ENCODE measurements around the gene TXNDC2. TPM values are rescaled to one million over a fixed set of nuclear protein-coding genes. Genes with fewer than 3 reads are reported as not detected.

The TXNDC2 gene
- total RNA-seq, 1 donor: under 0.01 TPM

DNA sequence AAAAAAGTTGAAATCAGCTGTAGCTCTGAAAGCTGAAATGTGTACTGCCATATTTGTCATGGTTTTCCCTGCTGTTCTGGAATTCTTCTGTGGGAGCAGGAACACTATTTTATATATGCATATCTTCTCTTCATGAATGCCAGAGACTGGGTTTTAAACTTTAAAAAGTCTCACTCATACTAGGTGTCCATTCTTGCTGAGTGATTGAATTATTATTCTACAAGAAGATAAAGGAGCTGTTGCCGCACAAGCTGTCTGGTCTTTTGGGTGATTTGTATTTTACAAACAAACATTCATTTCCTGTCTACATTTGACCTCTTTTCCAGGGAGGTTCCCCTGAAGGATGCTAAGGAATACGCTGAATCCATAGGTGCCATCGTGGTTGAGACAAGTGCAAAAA lies 40.5 kb upstream of the TXNDC2 start:
- TF ChIP-seq, protein P1, sequence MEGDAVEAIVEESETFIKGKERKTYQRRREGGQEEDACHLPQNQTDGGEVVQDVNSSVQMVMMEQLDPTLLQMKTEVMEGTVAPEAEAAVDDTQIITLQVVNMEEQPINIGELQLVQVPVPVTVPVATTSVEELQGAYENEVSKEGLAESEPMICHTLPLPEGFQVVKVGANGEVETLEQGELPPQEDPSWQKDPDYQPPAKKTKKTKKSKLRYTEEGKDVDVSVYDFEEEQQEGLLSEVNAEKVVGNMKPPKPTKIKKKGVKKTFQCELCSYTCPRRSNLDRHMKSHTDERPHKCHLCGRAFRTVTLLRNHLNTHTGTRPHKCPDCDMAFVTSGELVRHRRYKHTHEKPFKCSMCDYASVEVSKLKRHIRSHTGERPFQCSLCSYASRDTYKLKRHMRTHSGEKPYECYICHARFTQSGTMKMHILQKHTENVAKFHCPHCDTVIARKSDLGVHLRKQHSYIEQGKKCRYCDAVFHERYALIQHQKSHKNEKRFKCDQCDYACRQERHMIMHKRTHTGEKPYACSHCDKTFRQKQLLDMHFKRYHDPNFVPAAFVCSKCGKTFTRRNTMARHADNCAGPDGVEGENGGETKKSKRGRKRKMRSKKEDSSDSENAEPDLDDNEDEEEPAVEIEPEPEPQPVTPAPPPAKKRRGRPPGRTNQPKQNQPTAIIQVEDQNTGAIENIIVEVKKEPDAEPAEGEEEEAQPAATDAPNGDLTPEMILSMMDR (IDR thresholded peaks at IDR 0.05; ENCODE audit: insufficient read depth, low read depth, low read length): no peak
- no peak for DNase-seq (ENCODE audit: low read depth)
- H3K4me3 ChIP-seq (ENCODE audit: low read depth, low read length): no peak overlapping the region

DNA sequence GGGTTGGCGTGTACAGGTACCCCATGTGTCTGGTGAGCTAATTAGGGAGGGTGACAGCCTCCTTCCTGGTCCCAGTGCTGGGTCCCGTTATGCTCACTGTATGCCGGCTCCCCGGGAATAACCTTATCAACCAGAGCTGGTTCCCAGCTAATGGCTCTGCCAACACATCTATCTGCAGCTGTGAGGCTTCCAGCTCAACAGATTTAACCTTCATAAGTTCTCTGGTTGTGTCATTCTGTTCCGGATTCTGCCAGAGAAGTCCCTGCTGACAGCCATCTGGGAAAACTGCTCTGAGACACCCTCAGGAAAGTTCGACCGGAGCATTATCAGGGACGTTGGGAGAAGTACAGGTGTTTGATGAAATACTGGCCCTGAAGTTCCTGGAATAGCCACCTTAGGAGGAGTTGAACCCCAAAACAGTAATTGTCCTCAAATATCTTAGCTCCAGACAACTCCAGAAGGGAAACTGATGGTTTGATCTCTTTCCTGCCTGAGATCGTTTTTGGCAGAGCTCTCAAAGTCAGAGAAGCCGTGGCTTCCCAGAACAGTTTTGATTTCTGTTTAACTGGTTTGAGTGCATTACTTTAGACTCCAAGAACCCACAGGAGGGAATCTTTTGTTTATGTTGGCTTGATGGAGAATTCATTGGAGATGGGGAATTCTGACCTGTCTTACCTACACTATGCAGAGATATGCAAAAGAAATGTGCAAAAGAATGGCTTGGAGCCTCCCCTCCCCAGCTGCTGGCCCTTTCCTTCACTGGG lies 39.4 kb upstream of the TXNDC2 start:
- H3K4me3 ChIP-seq (ENCODE audit: low read depth, low read length): no peak overlapping the region
- no peak for DNase-seq (ENCODE audit: low read depth)

DNA sequence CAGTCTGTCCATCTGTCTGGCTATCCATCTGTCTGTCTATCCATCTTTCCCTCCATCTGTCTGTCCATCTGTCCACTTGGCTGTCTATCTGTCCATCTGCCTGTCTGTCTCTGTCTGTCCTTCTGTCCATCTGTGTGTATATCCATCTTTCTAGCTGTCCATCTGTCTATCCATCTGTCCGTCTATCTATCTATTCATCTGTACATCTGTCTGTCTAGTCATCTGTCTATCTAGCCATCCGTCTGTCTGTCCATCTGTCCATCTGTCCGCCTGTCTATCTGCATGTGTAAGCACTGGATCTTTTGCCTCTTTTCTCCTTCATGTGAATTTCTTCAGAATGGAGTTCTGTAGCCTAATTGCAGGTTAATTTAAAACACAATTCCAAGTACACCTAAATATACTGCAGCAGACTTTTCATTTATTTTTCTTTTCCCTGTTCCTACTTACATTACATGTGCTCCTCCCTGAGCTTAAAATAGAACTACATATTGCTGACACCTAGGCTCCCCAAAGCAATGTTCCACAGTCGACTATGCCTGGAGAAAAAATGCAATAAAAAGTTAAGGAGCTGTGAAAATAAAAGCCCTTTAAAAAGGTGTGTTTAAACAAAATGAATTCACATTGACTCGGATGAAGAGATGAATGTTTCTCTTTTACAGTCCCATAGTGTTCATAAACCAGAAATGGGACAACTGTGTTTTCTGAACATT lies 37.4 kb upstream of the TXNDC2 start:
- DNase-seq (ENCODE audit: low read depth): no peak
- TF ChIP-seq, protein P1 (IDR thresholded peaks at IDR 0.05; ENCODE audit: insufficient read depth, low read depth, low read length): no peak
- H3K4me3 ChIP-seq (ENCODE audit: low read depth, low read length): no peak overlapping the region

More for the DNA sequence above, 39.4 kb upstream of the TXNDC2 start:
- TF ChIP-seq, protein P1 (IDR thresholded peaks at IDR 0.05; ENCODE audit: insufficient read depth, low read depth, low read length): no peak

DNA sequence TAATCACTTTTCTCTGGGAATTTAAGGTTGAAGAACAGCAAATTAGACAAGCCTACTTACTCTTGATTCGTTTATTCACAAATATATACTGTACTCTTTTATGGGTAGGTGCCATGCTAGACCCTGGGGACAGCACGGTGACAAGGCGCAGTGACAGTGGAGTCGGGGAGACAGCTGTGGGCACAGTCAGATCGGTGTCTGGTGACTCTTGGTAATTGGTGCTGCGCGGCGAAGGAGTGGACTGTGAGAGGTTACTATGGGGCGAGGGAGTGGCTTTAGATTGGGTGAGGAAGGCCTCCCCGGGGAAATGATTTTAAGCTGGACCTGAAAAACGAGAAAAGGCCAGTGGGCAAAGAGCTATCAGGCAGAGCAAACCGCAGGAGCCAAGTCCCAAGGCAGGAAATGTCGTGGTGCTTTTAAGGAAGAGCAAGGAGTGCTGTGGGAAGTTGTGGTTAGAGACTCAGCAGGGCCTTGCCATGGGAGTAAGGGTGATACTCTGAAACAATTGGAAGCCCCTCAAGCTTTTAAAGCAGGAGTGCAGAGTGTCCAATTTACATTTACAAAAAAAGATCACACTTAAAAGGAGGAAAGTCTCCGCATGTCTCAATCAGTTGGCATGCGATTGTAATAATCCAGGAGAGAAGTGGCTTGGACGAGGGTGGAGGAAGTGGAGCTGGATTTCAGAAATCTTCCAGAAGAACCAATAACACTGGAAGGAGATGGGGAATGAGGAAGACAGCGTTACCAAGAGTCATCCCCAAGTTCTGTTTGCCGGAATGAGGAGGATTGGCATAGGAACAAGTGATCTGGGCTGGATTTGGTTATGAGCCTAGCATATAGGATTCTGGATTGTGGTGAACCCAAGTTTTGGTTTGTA lies 36.1 kb upstream of the TXNDC2 start:
- TF ChIP-seq, protein P1 (IDR thresholded peaks at IDR 0.05; ENCODE audit: insufficient read depth, low read depth, low read length): no peak
- no peak overlapping the region for H3K4me3 ChIP-seq (ENCODE audit: low read depth, low read length)
- peak; percentile 48 for DNase-seq (ENCODE audit: low read depth)

DNA sequence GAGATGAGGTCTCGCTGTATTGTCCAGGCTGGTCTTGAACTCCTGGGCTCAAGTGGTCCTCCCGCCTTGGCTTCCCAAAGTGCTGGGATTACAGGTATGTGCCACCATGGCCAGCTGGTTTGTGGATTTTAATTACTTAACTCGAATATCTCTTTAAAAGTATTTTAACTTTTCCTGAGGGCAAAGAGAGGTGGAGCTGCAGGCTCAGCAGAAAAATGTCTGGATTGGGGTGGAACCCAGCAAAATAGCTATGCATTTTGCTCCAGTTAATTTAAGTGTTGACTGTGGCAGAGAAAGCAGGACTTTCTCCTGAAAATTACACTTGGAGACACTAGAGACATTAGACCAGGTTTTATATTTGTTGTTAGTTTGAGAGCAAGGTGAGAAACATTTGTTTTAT lies 35.5 kb upstream of the TXNDC2 start:
- no peak for DNase-seq (ENCODE audit: low read depth)
- TF ChIP-seq, protein P1 (IDR thresholded peaks at IDR 0.05; ENCODE audit: insufficient read depth, low read depth, low read length): no peak
- no peak overlapping the region for H3K4me3 ChIP-seq (ENCODE audit: low read depth, low read length)

DNA sequence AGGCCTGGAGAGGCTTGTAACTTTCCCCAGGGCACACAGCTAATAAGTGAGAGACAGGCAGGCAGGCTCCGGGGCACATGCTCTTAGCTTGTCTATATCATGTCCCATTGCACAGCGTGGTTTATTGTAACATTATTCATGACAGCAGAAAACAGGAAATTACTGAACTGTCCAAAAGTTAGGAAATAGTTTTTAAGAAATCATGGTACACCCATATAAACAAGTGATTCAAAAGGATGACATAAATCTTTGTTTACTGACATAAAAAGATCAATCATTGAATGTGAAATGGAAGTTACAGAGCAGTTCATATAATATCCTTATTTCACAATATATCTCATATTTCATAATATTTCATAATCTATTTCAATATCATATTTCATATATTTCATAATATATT lies 34.3 kb upstream of the TXNDC2 start:
- peak; percentile 57 for DNase-seq (ENCODE audit: low read depth)
- TF ChIP-seq, protein P1 (IDR thresholded peaks at IDR 0.05; ENCODE audit: insufficient read depth, low read depth, low read length): no peak

More for the DNA sequence above, 34.3 kb upstream of the TXNDC2 start:
- H3K4me3 ChIP-seq (ENCODE audit: low read depth, low read length): no peak overlapping the region
